Nephron progenitor cell (in vitro differentiated cells): Measurements from ENCODE around the gene MLYCD.

Source experiments
- DNase-seq: peaks from one replicate; pipeline ENCODE4 v3.0.0; 2021
- H3K27ac Mint-ChIP-seq: 2 replicates; pipeline ENCODE4 v1.8.0; 2021; ENCODE audit warnings: mild to moderate bottlenecking, moderate library complexity, mixed read lengths
- H3K27me3 Mint-ChIP-seq: 2 replicates; pipeline ENCODE4 v1.8.0; 2021; ENCODE audit warnings: mild to moderate bottlenecking, low read depth, mixed read lengths; ENCODE audit not compliant: poor library complexity
- H3K36me3 Mint-ChIP-seq: 2 replicates; pipeline ENCODE4 v1.8.0; 2021; ENCODE audit warnings: low read depth, mixed read lengths
- H3K4me1 Mint-ChIP-seq: 2 replicates; pipeline ENCODE4 v1.8.0; 2021; ENCODE audit warnings: mixed read lengths
- H3K4me3 Mint-ChIP-seq: 2 replicates; pipeline ENCODE4 v1.8.0; 2021; ENCODE audit warnings: mild to moderate bottlenecking, moderate library complexity, mixed read lengths
- H3K9me3 Mint-ChIP-seq: 2 replicates; pipeline ENCODE4 v1.8.0; 2021; ENCODE audit warnings: mild to moderate bottlenecking, moderate library complexity, mixed read lengths
- CTCF ChIP-seq: fragments of 200-600 bp; sonication (generic); IDR thresholded peaks from 2 replicates; pipeline ENCODE4 v1.5.0; 2021; ENCODE audit warnings: antibody characterized with exemption

Gene MLYCD

GRCh38 chr16:83965444-83966152, 66.7 kb downstream of the MLYCD start:
- DNase-seq: no peak
- TF ChIP-seq CTCF: no peak
- peaks cover 11% of the 10 kb centered on the region for H3K4me1 Mint-ChIP-seq
- peaks cover 21% of the 10 kb centered on the region for H3K27me3 Mint-ChIP-seq
- H3K27ac Mint-ChIP-seq: no peak overlapping the region
- H3K36me3 Mint-ChIP-seq: no peaks in the 10 kb centered on the region
- no peak overlapping the region for H3K4me3 Mint-ChIP-seq
- H3K9me3 Mint-ChIP-seq: no peaks in the 10 kb centered on the region

GRCh38 chr16:83966153-83966696, 67.3 kb downstream of the MLYCD start:
- Mint-ChIP-seq H3K4me3 (no peak overlapping the region), H3K9me3 (no peaks in the 10 kb centered on the region), H3K4me1 (peaks cover 11% of the 10 kb centered on the region), H3K36me3 (no peaks in the 10 kb centered on the region), H3K27ac (no peak overlapping the region), H3K27me3 (peaks cover 26% of the 10 kb centered on the region)
- TF ChIP-seq CTCF: no peak
- DNase-seq: no peak

GRCh38 chr16:83967091-83967490, 68.2 kb downstream of the MLYCD start:
- Mint-ChIP-seq H3K27ac (no peak overlapping the region), H3K4me3 (peak overlapping the region; percentile 45), H3K4me1 (peaks cover 11% of the 10 kb centered on the region), H3K36me3 (no peaks in the 10 kb centered on the region), H3K9me3 (no peaks in the 10 kb centered on the region), H3K27me3 (peaks cover 32% of the 10 kb centered on the region)
- TF ChIP-seq CTCF: no peak
- no peak for DNase-seq

GRCh38 chr16:83967838-83968305, 69.0 kb downstream of the MLYCD start, which contains the start of gene NECAB2:
NECAB2 (plus strand) TSS chr16:83968244; CDS start chr16:83968649, 405 bp downstream.
- DNase-seq: peak; percentile 79
- peaks cover 11% of the 10 kb centered on the region for H3K4me1 Mint-ChIP-seq
- peaks cover 32% of the 10 kb centered on the region for H3K27me3 Mint-ChIP-seq
- no peaks in the 10 kb centered on the region for H3K36me3 Mint-ChIP-seq
- no peaks in the 10 kb centered on the region for H3K9me3 Mint-ChIP-seq
- H3K4me3 Mint-ChIP-seq: peak within 1 kb of the TSS; percentile 86
- TF ChIP-seq CTCF: peak; percentile 49
- no peak within 1 kb of the TSS for H3K27ac Mint-ChIP-seq

GRCh38 chr16:83968306-83968851, 69.5 kb downstream of the MLYCD start:
- Mint-ChIP-seq H3K27ac (no peak overlapping the region), H3K4me1 (peaks cover 11% of the 10 kb centered on the region), H3K4me3 (peak overlapping the region; percentile 85), H3K27me3 (peaks cover 32% of the 10 kb centered on the region), H3K9me3 (no peaks in the 10 kb centered on the region), H3K36me3 (no peaks in the 10 kb centered on the region)
- TF ChIP-seq CTCF: no peak
- DNase-seq: peak; percentile 70
